DND-41 (cell line): ENCODE measurements around the gene PGBD5.

ENCODE experiments used
- CTCF ChIP-seq: IDR thresholded peaks from 2 replicates; pipeline ENCODE4 v1.5.1; 2012; ENCODE audit warnings: borderline replicate concordance, low read length, moderate library complexity, mild to moderate bottlenecking; ENCODE audit not compliant: poor library complexity, severe bottlenecking; ENCODE audit errors: extremely low read depth
- EZH2 ChIP-seq: IDR thresholded peaks from 3 replicates; pipeline ENCODE4 v1.6.1; 2012; ENCODE audit warnings: borderline replicate concordance, low read depth, mild to moderate bottlenecking, moderate library complexity, low read length, inconsistent platforms; ENCODE audit not compliant: severe bottlenecking

DNA sequence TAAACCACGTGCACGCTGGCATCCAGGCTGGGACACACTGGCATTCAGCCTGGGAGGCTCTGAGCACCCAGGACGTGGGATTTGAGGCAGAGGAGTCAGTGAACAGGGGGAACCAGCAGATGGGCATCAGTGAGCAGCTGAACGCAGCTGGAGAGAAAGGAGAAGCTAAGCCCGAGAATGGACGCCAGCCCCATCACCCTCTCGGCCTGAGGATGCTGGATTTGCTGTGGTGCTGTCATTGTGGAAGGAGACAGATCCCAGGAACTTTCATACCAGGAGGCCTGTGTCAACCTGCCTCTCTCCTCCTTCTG, 132.8 kb downstream of the PGBD5 start:
- TF ChIP-seq EZH2, result no peak
- TF ChIP-seq CTCF, result no peak
